ENCODE data around the gene RSAD1.

The RSAD1 gene

DNA sequence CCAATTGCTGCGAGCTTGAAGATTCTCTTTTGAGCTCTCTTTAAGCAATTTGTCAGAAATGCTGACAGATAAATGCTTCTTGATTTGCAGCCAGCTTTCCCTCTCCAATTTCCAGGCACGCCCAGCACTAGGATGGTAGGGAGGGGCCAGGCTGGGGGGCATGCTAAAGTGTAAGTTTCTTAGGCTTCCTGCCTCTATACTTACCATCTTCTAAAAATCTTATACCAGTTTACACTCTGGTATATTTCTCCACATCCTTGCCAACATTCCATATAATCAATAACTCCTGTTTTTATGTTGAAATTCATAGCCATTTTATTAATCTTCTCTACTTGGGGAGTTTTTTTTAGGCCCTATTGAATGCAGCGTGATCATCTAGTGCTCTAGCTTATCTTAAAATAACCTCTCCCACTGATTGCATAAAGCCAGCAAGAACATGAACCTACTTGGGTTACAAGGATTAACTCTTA is 35.1 kb upstream of the RSAD1 start (continued):
- TF ChIP-seq, protein P1, sequence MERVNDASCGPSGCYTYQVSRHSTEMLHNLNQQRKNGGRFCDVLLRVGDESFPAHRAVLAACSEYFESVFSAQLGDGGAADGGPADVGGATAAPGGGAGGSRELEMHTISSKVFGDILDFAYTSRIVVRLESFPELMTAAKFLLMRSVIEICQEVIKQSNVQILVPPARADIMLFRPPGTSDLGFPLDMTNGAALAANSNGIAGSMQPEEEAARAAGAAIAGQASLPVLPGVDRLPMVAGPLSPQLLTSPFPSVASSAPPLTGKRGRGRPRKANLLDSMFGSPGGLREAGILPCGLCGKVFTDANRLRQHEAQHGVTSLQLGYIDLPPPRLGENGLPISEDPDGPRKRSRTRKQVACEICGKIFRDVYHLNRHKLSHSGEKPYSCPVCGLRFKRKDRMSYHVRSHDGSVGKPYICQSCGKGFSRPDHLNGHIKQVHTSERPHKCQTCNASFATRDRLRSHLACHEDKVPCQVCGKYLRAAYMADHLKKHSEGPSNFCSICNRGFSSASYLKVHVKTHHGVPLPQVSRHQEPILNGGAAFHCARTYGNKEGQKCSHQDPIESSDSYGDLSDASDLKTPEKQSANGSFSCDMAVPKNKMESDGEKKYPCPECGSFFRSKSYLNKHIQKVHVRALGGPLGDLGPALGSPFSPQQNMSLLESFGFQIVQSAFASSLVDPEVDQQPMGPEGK (tag by site-specific recombination; IDR thresholded peaks at IDR 0.05): peak; percentile 89
- TF ChIP-seq ZNF785 (tag by site-specific recombination; IDR thresholded peaks at IDR 0.05): no peak
- TF ChIP-seq ZNF426 (tag by site-specific recombination; IDR thresholded peaks at IDR 0.05): no peak
- TF ChIP-seq GLIS1 (tag by site-specific recombination; IDR thresholded peaks at IDR 0.05): peak; percentile 69
- TF ChIP-seq OSR2 (tag by site-specific recombination; IDR thresholded peaks at IDR 0.05): no peak
- no peak for TF ChIP-seq ZNF48 (tag by site-specific recombination; IDR thresholded peaks at IDR 0.05)
- no peak for TF ChIP-seq ZNF175 (tag by site-specific recombination; IDR thresholded peaks at IDR 0.05)
- TF ChIP-seq ZNF341 (tag by site-specific recombination; IDR thresholded peaks at IDR 0.05; ENCODE audit: low read depth): no peak
- no peak for TF ChIP-seq SETDB1 (IDR thresholded peaks at IDR 0.05; ENCODE audit: insufficient read length, low read length)
- TF ChIP-seq ZNF510 (tag by site-specific recombination; IDR thresholded peaks at IDR 0.05; ENCODE audit: insufficient replicate concordance): no peak
- peak; percentile 56; the same call in 1 of the 2 replicates for TF ChIP-seq ZXDB (tag by site-specific recombination; IDR thresholded peaks at IDR 0.05)
- no peak for TF ChIP-seq TCF7L2 (IDR thresholded peaks at IDR 0.05; ENCODE audit: borderline replicate concordance, low read depth, low read length)
- TF ChIP-seq SCRT1 (tag by site-specific recombination; IDR thresholded peaks at IDR 0.05; ENCODE audit: borderline replicate concordance): no peak
- TF ChIP-seq ZNF404 (tag by site-specific recombination; IDR thresholded peaks at IDR 0.05): no peak
- no peak for TF ChIP-seq EGR2 (tag by site-specific recombination; IDR thresholded peaks at IDR 0.05; ENCODE audit: low read depth)
- no peak for TF ChIP-seq ZNF24 (tag by site-specific recombination; IDR thresholded peaks at IDR 0.05)
- TF ChIP-seq OVOL3 (tag by site-specific recombination; IDR thresholded peaks at IDR 0.05): no peak
- no peak for TF ChIP-seq ZIC2 (tag by site-specific recombination; IDR thresholded peaks at IDR 0.05)
- TF ChIP-seq, protein P2, sequence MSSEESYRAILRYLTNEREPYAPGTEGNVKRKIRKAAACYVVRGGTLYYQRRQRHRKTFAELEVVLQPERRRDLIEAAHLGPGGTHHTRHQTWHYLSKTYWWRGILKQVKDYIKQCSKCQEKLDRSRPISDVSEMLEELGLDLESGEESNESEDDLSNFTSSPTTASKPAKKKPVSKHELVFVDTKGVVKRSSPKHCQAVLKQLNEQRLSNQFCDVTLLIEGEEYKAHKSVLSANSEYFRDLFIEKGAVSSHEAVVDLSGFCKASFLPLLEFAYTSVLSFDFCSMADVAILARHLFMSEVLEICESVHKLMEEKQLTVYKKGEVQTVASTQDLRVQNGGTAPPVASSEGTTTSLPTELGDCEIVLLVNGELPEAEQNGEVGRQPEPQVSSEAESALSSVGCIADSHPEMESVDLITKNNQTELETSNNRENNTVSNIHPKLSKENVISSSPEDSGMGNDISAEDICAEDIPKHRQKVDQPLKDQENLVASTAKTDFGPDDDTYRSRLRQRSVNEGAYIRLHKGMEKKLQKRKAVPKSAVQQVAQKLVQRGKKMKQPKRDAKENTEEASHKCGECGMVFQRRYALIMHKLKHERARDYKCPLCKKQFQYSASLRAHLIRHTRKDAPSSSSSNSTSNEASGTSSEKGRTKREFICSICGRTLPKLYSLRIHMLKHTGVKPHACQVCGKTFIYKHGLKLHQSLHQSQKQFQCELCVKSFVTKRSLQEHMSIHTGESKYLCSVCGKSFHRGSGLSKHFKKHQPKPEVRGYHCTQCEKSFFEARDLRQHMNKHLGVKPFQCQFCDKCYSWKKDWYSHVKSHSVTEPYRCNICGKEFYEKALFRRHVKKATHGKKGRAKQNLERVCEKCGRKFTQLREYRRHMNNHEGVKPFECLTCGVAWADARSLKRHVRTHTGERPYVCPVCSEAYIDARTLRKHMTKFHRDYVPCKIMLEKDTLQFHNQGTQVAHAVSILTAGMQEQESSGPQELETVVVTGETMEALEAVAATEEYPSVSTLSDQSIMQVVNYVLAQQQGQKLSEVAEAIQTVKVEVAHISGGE (tag by site-specific recombination; conservative IDR thresholded peaks at IDR 0.05; ENCODE audit: low read depth): no peak
- TF ChIP-seq, protein P3, sequence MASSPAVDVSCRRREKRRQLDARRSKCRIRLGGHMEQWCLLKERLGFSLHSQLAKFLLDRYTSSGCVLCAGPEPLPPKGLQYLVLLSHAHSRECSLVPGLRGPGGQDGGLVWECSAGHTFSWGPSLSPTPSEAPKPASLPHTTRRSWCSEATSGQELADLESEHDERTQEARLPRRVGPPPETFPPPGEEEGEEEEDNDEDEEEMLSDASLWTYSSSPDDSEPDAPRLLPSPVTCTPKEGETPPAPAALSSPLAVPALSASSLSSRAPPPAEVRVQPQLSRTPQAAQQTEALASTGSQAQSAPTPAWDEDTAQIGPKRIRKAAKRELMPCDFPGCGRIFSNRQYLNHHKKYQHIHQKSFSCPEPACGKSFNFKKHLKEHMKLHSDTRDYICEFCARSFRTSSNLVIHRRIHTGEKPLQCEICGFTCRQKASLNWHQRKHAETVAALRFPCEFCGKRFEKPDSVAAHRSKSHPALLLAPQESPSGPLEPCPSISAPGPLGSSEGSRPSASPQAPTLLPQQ (tag by site-specific recombination; IDR thresholded peaks at IDR 0.05): no peak
- TF ChIP-seq KLF10 (tag by site-specific recombination; IDR thresholded peaks at IDR 0.05): 0 out of 2 replicates have a peak, but pooled peaks have one; percentile 28
- TF ChIP-seq, protein P4, sequence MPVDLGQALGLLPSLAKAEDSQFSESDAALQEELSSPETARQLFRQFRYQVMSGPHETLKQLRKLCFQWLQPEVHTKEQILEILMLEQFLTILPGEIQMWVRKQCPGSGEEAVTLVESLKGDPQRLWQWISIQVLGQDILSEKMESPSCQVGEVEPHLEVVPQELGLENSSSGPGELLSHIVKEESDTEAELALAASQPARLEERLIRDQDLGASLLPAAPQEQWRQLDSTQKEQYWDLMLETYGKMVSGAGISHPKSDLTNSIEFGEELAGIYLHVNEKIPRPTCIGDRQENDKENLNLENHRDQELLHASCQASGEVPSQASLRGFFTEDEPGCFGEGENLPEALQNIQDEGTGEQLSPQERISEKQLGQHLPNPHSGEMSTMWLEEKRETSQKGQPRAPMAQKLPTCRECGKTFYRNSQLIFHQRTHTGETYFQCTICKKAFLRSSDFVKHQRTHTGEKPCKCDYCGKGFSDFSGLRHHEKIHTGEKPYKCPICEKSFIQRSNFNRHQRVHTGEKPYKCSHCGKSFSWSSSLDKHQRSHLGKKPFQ (tag by site-specific recombination; IDR thresholded peaks at IDR 0.05): no peak
- TF ChIP-seq KLF1 (tag by site-specific recombination; IDR thresholded peaks at IDR 0.05): peak; percentile 79
- TF ChIP-seq ZNF776 (tag by site-specific recombination; IDR thresholded peaks at IDR 0.05; ENCODE audit: borderline replicate concordance): no peak
- TF ChIP-seq, protein P5, sequence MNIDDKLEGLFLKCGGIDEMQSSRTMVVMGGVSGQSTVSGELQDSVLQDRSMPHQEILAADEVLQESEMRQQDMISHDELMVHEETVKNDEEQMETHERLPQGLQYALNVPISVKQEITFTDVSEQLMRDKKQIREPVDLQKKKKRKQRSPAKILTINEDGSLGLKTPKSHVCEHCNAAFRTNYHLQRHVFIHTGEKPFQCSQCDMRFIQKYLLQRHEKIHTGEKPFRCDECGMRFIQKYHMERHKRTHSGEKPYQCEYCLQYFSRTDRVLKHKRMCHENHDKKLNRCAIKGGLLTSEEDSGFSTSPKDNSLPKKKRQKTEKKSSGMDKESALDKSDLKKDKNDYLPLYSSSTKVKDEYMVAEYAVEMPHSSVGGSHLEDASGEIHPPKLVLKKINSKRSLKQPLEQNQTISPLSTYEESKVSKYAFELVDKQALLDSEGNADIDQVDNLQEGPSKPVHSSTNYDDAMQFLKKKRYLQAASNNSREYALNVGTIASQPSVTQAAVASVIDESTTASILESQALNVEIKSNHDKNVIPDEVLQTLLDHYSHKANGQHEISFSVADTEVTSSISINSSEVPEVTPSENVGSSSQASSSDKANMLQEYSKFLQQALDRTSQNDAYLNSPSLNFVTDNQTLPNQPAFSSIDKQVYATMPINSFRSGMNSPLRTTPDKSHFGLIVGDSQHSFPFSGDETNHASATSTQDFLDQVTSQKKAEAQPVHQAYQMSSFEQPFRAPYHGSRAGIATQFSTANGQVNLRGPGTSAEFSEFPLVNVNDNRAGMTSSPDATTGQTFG (tag by site-specific recombination; IDR thresholded peaks at IDR 0.05; ENCODE audit: borderline replicate concordance): no peak
- no peak for TF ChIP-seq ZNF311 (tag by site-specific recombination; IDR thresholded peaks at IDR 0.05; ENCODE audit: borderline replicate concordance)
- TF ChIP-seq ZNF629 (tag by site-specific recombination; IDR thresholded peaks at IDR 0.05): peak; percentile 43; the same call in 1 of the 2 replicates
- no peak for TF ChIP-seq ZNF585B (tag by site-specific recombination; IDR thresholded peaks at IDR 0.05)
- no peak for TF ChIP-seq ZBTB8A (tag by site-specific recombination; IDR thresholded peaks at IDR 0.05)
- no peak for TF ChIP-seq ZNF174 (tag by site-specific recombination; IDR thresholded peaks at IDR 0.05)
